ENCODE data around the gene RAB22A.

The RAB22A gene

DNA sequence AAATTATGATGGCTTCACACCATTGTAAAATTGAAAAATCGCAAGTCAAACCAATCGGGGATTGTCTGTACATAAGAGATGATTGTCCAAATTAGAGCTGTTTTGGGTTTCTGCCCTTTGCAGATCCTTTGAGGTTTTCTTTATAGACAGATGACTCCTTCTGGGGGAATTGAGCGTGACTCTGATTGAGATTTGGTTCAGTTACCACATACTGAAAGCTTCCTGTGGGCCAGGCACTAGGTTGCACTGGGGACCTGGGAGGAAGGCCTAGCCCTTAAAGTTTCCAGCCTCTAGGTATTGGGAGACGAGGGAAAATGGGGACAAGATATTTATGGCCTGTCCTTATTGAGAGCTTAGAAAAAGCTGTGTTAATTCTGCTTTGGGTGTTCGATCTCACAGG, 88.7 kb downstream of the RAB22A start:
- TF ChIP-seq, protein P1, sequence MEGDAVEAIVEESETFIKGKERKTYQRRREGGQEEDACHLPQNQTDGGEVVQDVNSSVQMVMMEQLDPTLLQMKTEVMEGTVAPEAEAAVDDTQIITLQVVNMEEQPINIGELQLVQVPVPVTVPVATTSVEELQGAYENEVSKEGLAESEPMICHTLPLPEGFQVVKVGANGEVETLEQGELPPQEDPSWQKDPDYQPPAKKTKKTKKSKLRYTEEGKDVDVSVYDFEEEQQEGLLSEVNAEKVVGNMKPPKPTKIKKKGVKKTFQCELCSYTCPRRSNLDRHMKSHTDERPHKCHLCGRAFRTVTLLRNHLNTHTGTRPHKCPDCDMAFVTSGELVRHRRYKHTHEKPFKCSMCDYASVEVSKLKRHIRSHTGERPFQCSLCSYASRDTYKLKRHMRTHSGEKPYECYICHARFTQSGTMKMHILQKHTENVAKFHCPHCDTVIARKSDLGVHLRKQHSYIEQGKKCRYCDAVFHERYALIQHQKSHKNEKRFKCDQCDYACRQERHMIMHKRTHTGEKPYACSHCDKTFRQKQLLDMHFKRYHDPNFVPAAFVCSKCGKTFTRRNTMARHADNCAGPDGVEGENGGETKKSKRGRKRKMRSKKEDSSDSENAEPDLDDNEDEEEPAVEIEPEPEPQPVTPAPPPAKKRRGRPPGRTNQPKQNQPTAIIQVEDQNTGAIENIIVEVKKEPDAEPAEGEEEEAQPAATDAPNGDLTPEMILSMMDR (IDR thresholded peaks at IDR 0.05; ENCODE audit: insufficient read depth, low read depth, low read length, missing control alignments) = no peak
- DNase-seq (ENCODE audit: low read depth) = no peak
- no peak overlapping the region for H3K4me3 ChIP-seq (ENCODE audit: low read length)

DNA sequence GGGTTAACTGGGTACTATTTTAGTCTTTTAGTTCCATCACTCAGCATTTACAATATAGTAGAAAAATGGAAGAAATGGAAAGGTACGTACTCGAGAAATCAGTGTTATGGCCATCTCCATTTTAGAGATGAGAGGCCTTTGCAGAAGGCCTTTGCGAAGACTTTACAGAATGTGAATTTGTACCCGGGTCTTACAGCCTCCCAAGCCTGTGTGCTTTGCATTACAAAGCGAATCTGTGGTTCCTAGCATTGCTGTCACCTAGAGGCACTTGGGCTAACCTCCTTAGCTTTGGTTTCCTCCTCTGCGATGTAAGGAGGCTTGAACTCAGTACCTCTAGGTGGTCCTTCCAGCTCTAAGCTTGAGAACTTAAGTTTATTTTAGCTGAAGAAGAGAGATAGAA, 90.4 kb downstream of the RAB22A start:
- H3K4me3 ChIP-seq (ENCODE audit: low read length) = no peak overlapping the region
- no peak for DNase-seq (ENCODE audit: low read depth)
- TF ChIP-seq, protein P1 (IDR thresholded peaks at IDR 0.05; ENCODE audit: insufficient read depth, low read depth, low read length, missing control alignments) = no peak

DNA sequence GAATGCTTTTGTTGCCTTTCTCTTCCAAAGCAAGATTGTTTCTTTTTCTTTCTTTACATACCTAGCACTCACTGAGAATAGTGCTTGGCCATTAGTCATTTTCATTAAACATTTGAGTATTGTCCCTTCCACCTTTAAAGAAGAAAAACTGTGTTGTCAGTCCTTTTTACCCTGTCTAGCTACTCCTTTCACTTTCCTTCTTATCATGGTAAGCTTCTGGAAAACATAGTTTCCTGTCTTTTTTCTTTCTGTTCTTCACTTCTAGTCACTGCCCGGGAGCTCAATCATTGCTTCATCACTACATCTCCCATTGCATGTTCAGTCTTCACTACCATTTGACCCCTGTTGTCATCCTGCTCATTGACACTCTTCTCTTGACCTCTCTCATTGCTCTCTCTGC, 91.6 kb downstream of the RAB22A start:
- TF ChIP-seq, protein P1 (IDR thresholded peaks at IDR 0.05; ENCODE audit: insufficient read depth, low read depth, low read length, missing control alignments) = no peak
- no peak overlapping the region for H3K4me3 ChIP-seq (ENCODE audit: low read length)
- no peak for DNase-seq (ENCODE audit: low read depth)

DNA sequence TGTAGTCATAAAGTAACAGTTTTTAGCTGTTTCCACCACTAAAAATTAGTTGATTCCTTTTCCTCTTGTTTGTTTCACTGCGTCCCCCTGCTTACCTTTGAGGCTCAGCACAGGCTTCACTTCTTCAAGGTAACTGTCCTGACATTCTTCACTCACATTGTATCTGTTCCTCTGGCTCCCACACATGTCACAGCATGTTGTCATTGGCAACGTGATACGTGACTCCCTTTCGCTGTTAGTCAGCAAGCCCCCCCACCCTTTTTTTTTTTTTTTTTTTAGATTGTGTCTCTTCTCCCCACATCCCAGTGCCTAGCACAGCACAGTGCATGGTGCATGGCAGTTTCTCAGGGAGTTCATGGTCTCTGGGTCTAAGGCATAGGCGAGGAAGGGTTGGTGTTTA, 92.8 kb downstream of the RAB22A start:
- TF ChIP-seq, protein P1 (IDR thresholded peaks at IDR 0.05; ENCODE audit: insufficient read depth, low read depth, low read length, missing control alignments) = no peak
- H3K4me3 ChIP-seq (ENCODE audit: low read length) = no peak overlapping the region
- DNase-seq (ENCODE audit: low read depth) = peak; percentile 65

DNA sequence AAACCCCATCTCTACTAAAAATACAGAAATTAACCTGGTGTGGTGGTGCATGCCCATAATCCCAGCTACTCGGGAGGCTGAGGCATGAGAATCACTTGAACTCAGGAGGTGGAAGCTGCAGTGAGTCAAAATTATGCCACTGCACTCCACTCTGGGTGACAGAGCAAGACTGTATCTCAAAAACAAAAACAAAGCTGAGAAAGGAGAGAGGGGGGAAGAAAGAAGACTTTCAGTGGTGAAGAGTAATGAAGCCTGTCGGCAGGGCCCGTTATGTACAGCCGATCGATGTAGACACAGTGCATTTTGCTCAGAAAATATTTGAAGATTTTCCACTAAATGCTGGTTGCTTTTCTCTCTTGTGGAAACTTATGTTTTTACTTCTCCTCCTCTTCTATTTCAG, 93.3 kb downstream of the RAB22A start:
- TF ChIP-seq, protein P1 (IDR thresholded peaks at IDR 0.05; ENCODE audit: insufficient read depth, low read depth, low read length, missing control alignments) = no peak
- H3K4me3 ChIP-seq (ENCODE audit: low read length) = no peak overlapping the region
- no peak for DNase-seq (ENCODE audit: low read depth)

DNA sequence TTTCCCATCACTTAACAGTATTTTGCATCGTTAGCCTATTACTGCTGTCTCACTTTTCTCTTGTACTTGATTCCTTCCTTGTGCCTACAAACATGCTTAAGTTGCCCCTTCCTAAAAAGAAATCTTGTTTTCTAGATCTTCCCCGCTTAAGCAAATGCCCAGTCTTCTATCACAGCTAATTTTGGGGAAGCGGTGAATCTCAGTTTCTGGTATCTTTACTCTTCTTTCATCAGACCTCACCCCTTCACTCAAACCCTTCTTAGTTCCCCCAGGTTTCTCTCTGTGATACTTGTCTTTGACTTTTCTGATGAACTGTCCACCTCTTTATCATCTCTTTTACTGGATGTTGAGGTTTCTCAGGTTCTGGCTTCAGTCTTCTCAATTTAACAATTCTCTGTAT, 93.8 kb downstream of the RAB22A start:
- no peak for DNase-seq (ENCODE audit: low read depth)
- H3K4me3 ChIP-seq (ENCODE audit: low read length) = no peak overlapping the region
- TF ChIP-seq, protein P1 (IDR thresholded peaks at IDR 0.05; ENCODE audit: insufficient read depth, low read depth, low read length, missing control alignments) = no peak

DNA sequence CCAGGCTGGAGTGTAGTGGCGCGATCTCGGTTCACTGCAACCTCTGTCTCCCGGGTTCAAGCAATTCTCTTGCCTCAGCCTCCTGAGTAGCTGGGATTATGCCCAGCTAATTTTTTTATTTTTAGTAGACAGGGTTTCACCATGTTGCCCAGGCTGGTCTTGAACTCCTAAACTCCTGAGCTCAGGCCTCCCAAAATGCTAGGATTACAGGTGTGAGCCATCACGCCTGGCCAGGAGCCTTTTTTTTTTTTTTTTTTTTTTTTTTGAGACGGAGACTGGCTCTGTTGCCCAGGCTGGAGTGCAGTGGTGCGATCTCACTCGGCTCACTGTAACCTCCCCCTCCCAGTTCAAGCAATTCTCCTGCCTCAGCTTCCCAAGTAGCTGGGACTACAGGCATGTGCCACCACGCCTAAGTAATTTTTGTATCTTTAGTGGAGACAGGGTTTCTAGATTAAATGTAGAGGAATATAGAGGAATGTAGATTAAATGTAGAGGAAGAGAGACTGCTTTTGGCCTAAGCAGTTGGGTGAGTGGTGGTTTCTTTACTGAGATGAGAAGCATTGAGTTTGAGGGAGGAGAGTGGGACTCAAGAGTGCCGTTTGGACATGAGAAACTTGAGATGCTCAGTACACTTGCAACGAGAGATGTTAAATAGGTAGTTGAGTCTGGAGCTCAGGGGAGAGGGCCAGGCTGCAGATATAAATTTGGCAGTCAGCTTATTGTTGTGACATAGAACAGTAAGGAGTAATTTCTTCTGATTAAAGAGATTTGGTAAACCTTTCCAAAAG, 96.2 kb downstream of the RAB22A start:
- no peak for DNase-seq (ENCODE audit: low read depth)
- TF ChIP-seq, protein P1 (IDR thresholded peaks at IDR 0.05; ENCODE audit: insufficient read depth, low read depth, low read length, missing control alignments) = no peak
- H3K4me3 ChIP-seq (ENCODE audit: low read length) = no peak overlapping the region

Measured in epithelial cell of esophagus (primary cell).